HCT116 (cell line): ENCODE data around the gene WDR74. TPM values are rescaled to one million over a fixed set of nuclear protein-coding genes. Genes with fewer than 3 reads are reported as not detected.
"Not testable (repeated sequence)": the region's sequence is repeated elsewhere in the genome, so short reads cannot be mapped to it uniquely, and the experiment has no call there.

ENCODE experiments used
- ATAC-seq: fragments of 200-7000 bp; cut with Tn5 transposase; 2 replicates; pipeline ENCODE4 v1.9.1; 2020; ENCODE audit warnings: mild to moderate bottlenecking, moderate library complexity
- BruUV-seq: library from RNA; stranded (reverse); fragments of 400-500 nt; replicated peaks from 2 replicates; lab custom pipeline; 2021; lab: Mats Ljungman, UMichigan
- CTCF ChIA-PET: fragments of 300-600 bp; sonication (Branson Sonifier 250); formaldehyde crosslinking; loops from one replicate; lab custom pipeline; 2021; ENCODE audit warnings: antibody characterized with exemption; lab: Charles Lee
- POLR2A ChIA-PET: fragments of 300-600, 350-600 bp; sonication (Branson Sonifier 250); formaldehyde crosslinking; loops from one replicate; lab custom pipeline; 2021; ENCODE audit warnings: antibody characterized with exemption; lab: Charles Lee
- RAD21 ChIA-PET, 2 experiments: fragments of 300-600 bp; sonication (Branson Sonifier 250); formaldehyde crosslinking; loops; one replicate each; lab custom pipeline; 2023; ENCODE audit warnings: low total read pairs in 2 of 2; ENCODE audit not compliant: uncharacterized antibody in 2 of 2, unreplicated experiment in 2 of 2, low non-redundant PET in 1 of 2; lab: Charles Lee
- DNase-seq: peaks from one replicate; pipeline ENCODE4 v3.0.0-alpha.2; 2010; ENCODE audit warnings: low read depth, low spot score
- H2AFZ ChIP-seq: fragments of 200-600 bp; shearing (Covaris generic), sonication (generic); 2 replicates; pipeline ENCODE4 v1.6.1; 2017; ENCODE audit warnings: low read depth, mixed run types, mixed read lengths, antibody characterized with exemption, low read length; ENCODE audit not compliant: poor library complexity, severe bottlenecking
- H3K27ac ChIP-seq: 2 replicates; pipeline ENCODE4 v1.5.1; 2012; ENCODE audit warnings: low read depth, low read length
- H3K27me3 ChIP-seq: fragments of 200-600 bp; sonication (generic); 2 replicates; pipeline ENCODE4 v1.6.1; 2016; ENCODE audit warnings: mixed run types, low read length, mixed read lengths; ENCODE audit not compliant: insufficient read depth
- H3K36me3 ChIP-seq, 2 experiments: fragments of 200-500 bp in 1 of 2; fragments of 200-600 bp in 1 of 2; sonication (Bioruptor generic) in 1 of 2; sonication (generic) in 1 of 2; 2 replicates each; pipeline versions ENCODE4 v1.5.1 to v1.6.1; 2014 to 2016; ENCODE audit warnings: low read length in 2 of 2, inconsistent platforms in 1 of 2, mixed read lengths in 1 of 2, mixed run types in 1 of 2; ENCODE audit not compliant: insufficient read depth in 2 of 2, control insufficient read depth in 1 of 2
- H3K4me1 ChIP-seq, 2 experiments: fragments of 200-600 bp in 1 of 2; sonication (generic) in 1 of 2; 2 replicates each; pipeline versions ENCODE4 v1.5.1 to v1.6.1; 2012 to 2017; ENCODE audit warnings: low read length in 2 of 2, inconsistent platforms in 1 of 2, mild to moderate bottlenecking in 1 of 2, mixed read lengths in 1 of 2, mixed run types in 1 of 2, moderate library complexity in 1 of 2; ENCODE audit not compliant: insufficient read depth in 2 of 2, control insufficient read depth in 1 of 2
- H3K4me2 ChIP-seq: fragments of 200-600 bp; sonication (generic); 2 replicates; pipeline ENCODE4 v1.6.1; 2017; ENCODE audit warnings: mixed run types, low read length, mixed read lengths
- H3K4me3 ChIP-seq, 2 experiments: fragments of 200-600 bp in 1 of 2; sonication (generic) in 1 of 2; replicated peaks in 1 of 2; 2 replicates each; pipeline ENCODE4 v1.5.1; 2011 to 2016; ENCODE audit warnings: low read length in 2 of 2, control low read depth in 1 of 2, low read depth in 1 of 2, mild to moderate bottlenecking in 1 of 2, mixed read lengths in 1 of 2, mixed run types in 1 of 2
- H3K79me2 ChIP-seq: fragments of 200-600 bp; sonication (generic); 2 replicates; pipeline ENCODE4 v1.6.1; 2017; ENCODE audit warnings: mild to moderate bottlenecking, mixed run types, low read length, moderate library complexity, mixed read lengths; ENCODE audit not compliant: insufficient read depth
- H3K9ac ChIP-seq: fragments of 200-600 bp; sonication (generic); 2 replicates; pipeline ENCODE4 v1.6.1; 2016; ENCODE audit warnings: low read length, mixed read lengths
- H3K9me2 ChIP-seq: fragments of 200-600 bp; sonication (generic), shearing (Covaris generic); 2 replicates; pipeline ENCODE4 v1.6.1; 2017; ENCODE audit warnings: mixed run types, mild to moderate bottlenecking, moderate library complexity; ENCODE audit not compliant: insufficient read depth
- H3K9me3 ChIP-seq, 2 experiments: fragments of 200-500 bp in 1 of 2; fragments of 200-600 bp in 1 of 2; sonication (Bioruptor generic) in 1 of 2; sonication (generic) in 1 of 2; 2 replicates each; pipeline ENCODE4 v1.6.1; 2014 to 2017; ENCODE audit warnings: low read length in 2 of 2, mixed read lengths in 2 of 2, inconsistent platforms in 1 of 2, low read depth in 1 of 2, mild to moderate bottlenecking in 1 of 2, mixed run types in 1 of 2, moderate library complexity in 1 of 2; ENCODE audit not compliant: control insufficient read depth in 1 of 2, insufficient read depth in 1 of 2
- H4K20me1 ChIP-seq: fragments of 200-600 bp; sonication (generic), shearing (Covaris generic); 2 replicates; pipeline ENCODE4 v1.6.1; 2017; ENCODE audit warnings: mixed run types, mild to moderate bottlenecking, moderate library complexity; ENCODE audit not compliant: insufficient read depth
- CBX3 ChIP-seq: IDR thresholded peaks from 2 replicates; pipeline ENCODE4 v1.6.1; 2012; ENCODE audit warnings: low read depth
- ZFX ChIP-seq: fragments of 450-650 bp; IDR thresholded peaks from 2 replicates; pipeline ENCODE4 v1.6.1; 2017
- intact Hi-C: fragments of 100-400 bp; cut with micrococcal nuclease; formaldehyde crosslinking; loops from 2 replicates; pipeline ENCODE4 v1.10.0; 2022
- total RNA-seq: library from RNA; stranded (reverse); gene quantifications from one replicate; pipeline ENCODE4 v1.2.1, GENCODE V29; 2021; ENCODE audit not compliant: unreplicated experiment

WDR74 gene
- total RNA-seq, 1 experiment from 2014 or later = 111 TPM

GRCh38 chr11:62830904-62831519 lies 8.4 kb downstream of the WDR74 start:
- Histone ChIP-seq H4K20me1 (no peaks in the 10 kb centered on the region; the same call in 1 of the 2 replicates), H3K9me3 (no peaks in the 10 kb centered on the region), H3K4me2 (peak overlapping the region; percentile 92), H3K9ac (peak overlapping the region; percentile 92), H3K4me1 (peaks cover 7 to 30% of the 10 kb centered on the region in 2 experiments), H3K9me2 (no peaks in the 10 kb centered on the region), H3K4me3 (peak overlapping the region; percentile 86 to 93), H2AFZ (no peak overlapping the region), H3K27ac (peak overlapping the region; percentile 64), H3K36me3 (peaks cover 25% of the 10 kb centered on the region in 2 experiments), H3K27me3 (no peaks in the 10 kb centered on the region), H3K79me2 (peaks cover 44% of the 10 kb centered on the region)
- intact Hi-C loops = no loop called here
- peak; percentile 5; the same call in 1 of the 2 replicates for ATAC-seq
- CTCF ChIA-PET = interaction anchor here (1.3 kb wide), 1 partner anchor 44 kb away, joined by 4 read pairs; the partner anchor contains the start of gene TMEM179B
- peak; percentile 22 for DNase-seq
- RAD21 ChIA-PET = interaction anchor here in 1 of 2 experiments (1.0 kb wide), 1 partner anchor 9 kb away, joined by 3 read pairs; no protein-coding TSS in a partner anchor
- TF ChIP-seq ZFX = peak; percentile 28; the same call in 1 of the 2 replicates
- TF ChIP-seq CBX3 = no peak
- no TSS peak for BruUV-seq
- POLR2A ChIA-PET = interaction anchor here (0.7 to 2.8 kb wide), 13 partner anchors 10 to 257 kb away, joined by 3 to 113 read pairs (median 8); partner anchors contain the start of genes C11orf98, CSKMT, HNRNPUL2 and LBHD1

DNA sequence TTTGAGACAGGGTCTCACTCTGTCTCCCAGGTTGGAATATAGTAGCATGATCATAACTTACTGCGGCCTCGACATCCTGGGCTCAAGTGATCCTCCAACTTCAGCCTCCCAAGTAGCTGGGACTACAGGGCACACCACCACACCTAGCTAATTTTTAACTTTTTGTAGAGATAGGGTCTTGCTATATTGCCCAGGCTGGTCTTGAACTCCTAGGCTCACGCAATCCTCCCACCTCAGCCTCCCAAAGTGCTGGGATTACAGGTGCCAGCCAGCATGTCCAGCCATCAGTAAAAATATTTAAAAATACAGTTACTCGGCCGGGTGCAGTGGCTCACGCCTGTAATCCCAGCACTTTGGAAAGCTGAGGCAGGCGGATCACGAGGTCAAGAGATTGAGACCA lies 11.3 kb downstream of the WDR74 start:
- POLR2A ChIA-PET = interaction anchor here (1.1 to 1.7 kb wide), 3 partner anchors 13 to 22 kb away, joined by 3 to 11 read pairs (median 5); partner anchors contain the start of gene NXF1

More for the DNA sequence above, 11.3 kb downstream of the WDR74 start:
- H3K9me2 ChIP-seq, intact Hi-C loops, DNase-seq, ATAC-seq, H3K27me3 ChIP-seq, H3K4me2 ChIP-seq, H3K4me3 ChIP-seq, H3K27ac ChIP-seq, BruUV-seq, H2AFZ ChIP-seq, RAD21 ChIA-PET, H4K20me1 ChIP-seq, H3K9me3 ChIP-seq, H3K9ac ChIP-seq: not testable (repeated sequence)
- Histone ChIP-seq H3K4me1 (peaks cover 7 to 26% of the 10 kb centered on the region in 2 experiments), H3K36me3 (peaks cover 20 to 29% of the 10 kb centered on the region in 2 experiments), H3K79me2 (peaks cover 23% of the 10 kb centered on the region)
- CTCF ChIA-PET = interaction anchor here (1.1 to 1.7 kb wide), 2 partner anchors 12 to 42 kb away, joined by 3 read pairs; no protein-coding TSS in a partner anchor
